Mesothelial cell of epicardium (in vitro differentiated cells): ENCODE measurements around the gene TRNP1. TPM values are rescaled to one million over a fixed set of nuclear protein-coding genes. Genes with fewer than 3 reads are reported as not detected.

Experiments used
- DNase-seq, 2 experiments: peaks; one replicate each; pipeline ENCODE4 v3.0.0; 2021; ENCODE audit warnings: low spot score in 2 of 2; ENCODE audit not compliant: unreplicated experiment in 2 of 2
- H3K27ac Mint-ChIP-seq: 2 replicates; pipeline ENCODE4 v1.8.0; 2021; ENCODE audit warnings: mixed read lengths
- H3K27me3 Mint-ChIP-seq: 2 replicates; pipeline ENCODE4 v1.8.0; 2021; ENCODE audit warnings: low read depth, mixed read lengths
- H3K36me3 Mint-ChIP-seq: 2 replicates; pipeline ENCODE4 v1.8.0; 2021; ENCODE audit warnings: mixed read lengths
- H3K4me1 Mint-ChIP-seq: 2 replicates; pipeline ENCODE4 v1.8.0; 2021; ENCODE audit warnings: mixed read lengths
- H3K4me3 Mint-ChIP-seq: 2 replicates; pipeline ENCODE4 v1.8.0; 2021; ENCODE audit warnings: mild to moderate bottlenecking, moderate library complexity, mixed read lengths
- H3K9me3 Mint-ChIP-seq: 2 replicates; pipeline ENCODE4 v1.8.0; 2021; ENCODE audit warnings: mixed read lengths
- CTCF ChIP-seq: fragments of 200-600 bp; sonication (generic); IDR thresholded peaks from one replicate; pipeline ENCODE4 v1.5.0; 2021; ENCODE audit warnings: antibody characterized with exemption; ENCODE audit not compliant: unreplicated experiment
- total RNA-seq: library from RNA; stranded (reverse); gene quantifications from 3 replicates; pipeline ENCODE4 v1.2.1, GENCODE V29; 2021

TRNP1 gene
- total RNA-seq, 1 donor from 2014 or later = 29.3 TPM

GRCh38 chr1:26949926-26950319 is 43.6 kb upstream of the TRNP1 start:
- Mint-ChIP-seq H3K27me3 (no peaks in the 10 kb centered on the region), H3K4me3 (no peak overlapping the region), H3K4me1 (peaks cover 7% of the 10 kb centered on the region), H3K9me3 (no peaks in the 10 kb centered on the region), H3K27ac (no peak overlapping the region), H3K36me3 (peaks cover 34% of the 10 kb centered on the region)
- DNase-seq = no peak
- TF ChIP-seq CTCF = no peak

- Mint-ChIP-seq H3K4me1 (peaks cover 2% of the 10 kb centered on the region), H3K27me3 (no peaks in the 10 kb centered on the region), H3K4me3 (no peak overlapping the region), H3K36me3 (peaks cover 27% of the 10 kb centered on the region), H3K9me3 (no peaks in the 10 kb centered on the region), H3K27ac (no peak overlapping the region)
- DNase-seq = no peak
- no peak for TF ChIP-seq CTCF
Observed at GRCh38 chr1:26950602-26951001, 42.9 kb upstream of the TRNP1 start.

GRCh38 chr1:26951216-26951615 is 42.3 kb upstream of the TRNP1 start:
- no peak for TF ChIP-seq CTCF
- Mint-ChIP-seq H3K9me3 (peaks cover 2% of the 10 kb centered on the region), H3K4me3 (no peak overlapping the region), H3K4me1 (peaks cover 2% of the 10 kb centered on the region), H3K27me3 (peaks cover under 1% of the 10 kb centered on the region), H3K36me3 (peaks cover 23% of the 10 kb centered on the region), H3K27ac (no peak overlapping the region)
- no peak for DNase-seq

GRCh38 chr1:26951821-26952497 is 41.5 kb upstream of the TRNP1 start:
- Mint-ChIP-seq H3K27me3 (peaks cover 5% of the 10 kb centered on the region), H3K4me3 (no peak overlapping the region), H3K9me3 (peaks cover 7% of the 10 kb centered on the region), H3K27ac (no peak overlapping the region), H3K4me1 (peaks cover 2% of the 10 kb centered on the region), H3K36me3 (peaks cover 24% of the 10 kb centered on the region)
- DNase-seq = no peak
- no peak for TF ChIP-seq CTCF

- H3K27me3 Mint-ChIP-seq = peaks cover 12% of the 10 kb centered on the region
- H3K9me3 Mint-ChIP-seq = peaks cover 7% of the 10 kb centered on the region
- no peak for DNase-seq
- H3K4me3 Mint-ChIP-seq = no peak overlapping the region
- peaks cover 2% of the 10 kb centered on the region for H3K4me1 Mint-ChIP-seq
- TF ChIP-seq CTCF = no peak
- no peak overlapping the region for H3K27ac Mint-ChIP-seq
- H3K36me3 Mint-ChIP-seq = peaks cover 28% of the 10 kb centered on the region
Observed at GRCh38 chr1:26953374-26953773, 40.1 kb upstream of the TRNP1 start.

- H3K27me3 Mint-ChIP-seq = peaks cover 35% of the 10 kb centered on the region
- no peak for TF ChIP-seq CTCF
- DNase-seq = no peak
- no peak overlapping the region for H3K4me3 Mint-ChIP-seq
- no peak overlapping the region for H3K27ac Mint-ChIP-seq
- peaks cover 7% of the 10 kb centered on the region for H3K4me1 Mint-ChIP-seq
- H3K9me3 Mint-ChIP-seq = peaks cover 7% of the 10 kb centered on the region
- H3K36me3 Mint-ChIP-seq = peaks cover 20% of the 10 kb centered on the region
Observed at GRCh38 chr1:26956321-26956720, 37.2 kb upstream of the TRNP1 start.
